HS-27A (cell line): ENCODE data around the gene MXI1.
A peak's percentile ranks its signal among the peaks of the same experiment; 100 is the strongest.
"Not testable (repeated sequence)": the region's sequence is repeated elsewhere in the genome, so short reads cannot be mapped to it uniquely, and the experiment has no call there.

Experiments
- DNase-seq: peaks from one replicate; pipeline ENCODE4 v3.0.0-alpha.2; 2012; ENCODE audit warnings: low read depth, missing footprints

MXI1 gene

GRCh38 chr10:110321869-110322620, 114.6 kb downstream of the MXI1 start:
- no peak for DNase-seq

GRCh38 chr10:110323503-110323902, 116.1 kb downstream of the MXI1 start:
- DNase-seq: no peak

GRCh38 chr10:110324201-110324804, 116.9 kb downstream of the MXI1 start:
- no peak for DNase-seq

GRCh38 chr10:110324805-110325280, 117.4 kb downstream of the MXI1 start:
- no peak for DNase-seq

GRCh38 chr10:110326351-110327032, 119.1 kb downstream of the MXI1 start:
- no peak for DNase-seq

- DNase-seq: no peak
Measured at GRCh38 chr10:110327262-110327914, 120.0 kb downstream of the MXI1 start.

GRCh38 chr10:110330675-110331074, 123.3 kb downstream of the MXI1 start:
- DNase-seq: no peak

- not testable (repeated sequence) for DNase-seq
Measured at GRCh38 chr10:110331226-110331795, 123.9 kb downstream of the MXI1 start.

GRCh38 chr10:110334061-110334656, 126.8 kb downstream of the MXI1 start:
- no peak for DNase-seq

- no peak for DNase-seq
Measured at GRCh38 chr10:110335314-110336064, 128.1 kb downstream of the MXI1 start.

- DNase-seq: peak; percentile 72
Measured at GRCh38 chr10:110336111-110336721, 128.8 kb downstream of the MXI1 start.
